Lower lobe of right lung (tissue), 2 donors: ENCODE data around the gene ZNF789. TPM values are rescaled to one million over a fixed set of nuclear protein-coding genes. Genes with fewer than 3 reads are reported as not detected.

Experiments
- ATAC-seq, 2 donors: fragments of 200-7000 bp; cut with Tn5 transposase; one replicate each; pipeline ENCODE4 v1.9.1; 2020 to 2022; ENCODE audit warnings: mild to moderate bottlenecking in 2 of 2, moderate library complexity in 2 of 2
- DNase-seq: peaks from one replicate; pipeline ENCODE4 v3.0.0-alpha.2; 2020
- H3K27ac ChIP-seq: fragments of 200-600 bp; one replicate; pipeline ENCODE4 v1.8.0; 2022
- H3K27me3 ChIP-seq: fragments of 200-600 bp; one replicate; pipeline ENCODE4 v1.8.0; 2022; ENCODE audit warnings: low read depth
- H3K36me3 ChIP-seq: fragments of 200-600 bp; one replicate; pipeline ENCODE4 v1.8.0; 2022; ENCODE audit warnings: mild to moderate bottlenecking
- H3K4me1 ChIP-seq: fragments of 200-600 bp; one replicate; pipeline ENCODE4 v1.8.0; 2022
- H3K4me3 ChIP-seq: fragments of 200-600 bp; one replicate; pipeline ENCODE4 v1.8.0; 2022; ENCODE audit warnings: mild to moderate bottlenecking
- H3K9me3 ChIP-seq: fragments of 200-600 bp; one replicate; pipeline ENCODE4 v1.8.0; 2022
- CTCF ChIP-seq: fragments of 200-600 bp; IDR thresholded peaks from one replicate; pipeline ENCODE4 v1.8.0; 2022; ENCODE audit warnings: antibody characterized with exemption, mild to moderate bottlenecking
- intact Hi-C: fragments of 100-400 bp; cut with DNase I; formaldehyde crosslinking; loops from one replicate; pipeline ENCODE4 v1.11.0; 2022
- total RNA-seq: library from RNA; stranded (reverse); fragmentation: NEBNext Ultra II Directional; extraction: Animal tissue kit (Norgen Biotek cat#: 25700); gene quantifications from one replicate; pipeline ENCODE4 v1.2.1, GENCODE V29; 2021
- donor health status: DM: no; HTN: yes; CAD: no; lungs with severe emphysema.

ZNF789 gene
- total RNA-seq, 1 donor from 2014 or later = 11.1 TPM

GRCh38 chr7:99459087-99459486, 13.6 kb upstream of the ZNF789 start:
- Histone ChIP-seq H3K4me3 (no peak overlapping the region), H3K36me3 (peaks cover 76% of the 10 kb centered on the region), H3K9me3 (no peaks in the 10 kb centered on the region), H3K4me1 (peaks cover 16% of the 10 kb centered on the region), H3K27me3 (no peaks in the 10 kb centered on the region), H3K27ac (no peak overlapping the region)
- intact Hi-C loops = no loop called here
- no peak for TF ChIP-seq CTCF
- ATAC-seq (no peak), DNase-seq (no peak)

GRCh38 chr7:99460651-99461050, 12.0 kb upstream of the ZNF789 start:
- peaks cover 62% of the 10 kb centered on the region for H3K36me3 ChIP-seq
- ATAC-seq (no peak), DNase-seq (no peak)
- H3K27ac ChIP-seq = no peak overlapping the region
- H3K4me1 ChIP-seq = peaks cover 31% of the 10 kb centered on the region
- no peaks in the 10 kb centered on the region for H3K9me3 ChIP-seq
- TF ChIP-seq CTCF = no peak
- intact Hi-C loops = no loop called here
- no peak overlapping the region for H3K4me3 ChIP-seq
- no peaks in the 10 kb centered on the region for H3K27me3 ChIP-seq

GRCh38 chr7:99461221-99461620, 11.5 kb upstream of the ZNF789 start:
- TF ChIP-seq CTCF = no peak
- intact Hi-C loops = no loop called here
- no peak overlapping the region for H3K27ac ChIP-seq
- no peak for DNase-seq
- H3K4me1 ChIP-seq = peaks cover 32% of the 10 kb centered on the region
- no peak overlapping the region for H3K4me3 ChIP-seq
- ATAC-seq = no peak
- peaks cover 56% of the 10 kb centered on the region for H3K36me3 ChIP-seq
- H3K9me3 ChIP-seq = no peaks in the 10 kb centered on the region
- no peaks in the 10 kb centered on the region for H3K27me3 ChIP-seq

- ATAC-seq (peak in 1 of 2 donors; percentile 13), DNase-seq (no peak)
- no peaks in the 10 kb centered on the region for H3K27me3 ChIP-seq
- H3K36me3 ChIP-seq = peaks cover 14% of the 10 kb centered on the region
- intact Hi-C loops = no loop called here
- TF ChIP-seq CTCF = no peak
- H3K9me3 ChIP-seq = no peaks in the 10 kb centered on the region
- H3K4me1 ChIP-seq = peaks cover 32% of the 10 kb centered on the region
- peak overlapping the region; percentile 99 for H3K4me3 ChIP-seq
- peak overlapping the region; percentile 92 for H3K27ac ChIP-seq
Observed at GRCh38 chr7:99465421-99465768, 7.3 kb upstream of the ZNF789 start.

- Histone ChIP-seq H3K9me3 (no peaks in the 10 kb centered on the region), H3K36me3 (peaks cover 8% of the 10 kb centered on the region), H3K27ac (no peak overlapping the region), H3K4me1 (peaks cover 34% of the 10 kb centered on the region), H3K4me3 (no peak overlapping the region), H3K27me3 (no peaks in the 10 kb centered on the region)
- peak; percentile 49 for DNase-seq
- intact Hi-C loops = no loop called here
- TF ChIP-seq CTCF = no peak
- no peak for ATAC-seq
Observed at GRCh38 chr7:99468336-99468918, 4.3 kb upstream of the ZNF789 start.
